PFSK-1 (cell line): ENCODE results near the gene ADGRB3.

ENCODE experiments used
- FOXP2 ChIP-seq: optimal IDR thresholded peaks from 2 replicates; pipeline ENCODE3; 2011; ENCODE audit warnings: borderline replicate concordance, control low read depth, inconsistent platforms; ENCODE audit not compliant: insufficient read depth; ENCODE audit errors: extremely low read length, extremely low read depth
- POLR2AphosphoS5 ChIP-seq: IDR thresholded peaks from 2 replicates; pipeline ENCODE4 v1.6.1; 2012; ENCODE audit warnings: low read depth, mild to moderate bottlenecking, control low read depth, low read length, moderate library complexity
- REST ChIP-seq, 2 experiments: IDR thresholded peaks; 2 replicates each; pipeline versions ENCODE4 v1.6.1 to v1.8.0; 2011 to 2012; ENCODE audit warnings: low read depth in 2 of 2, low read length in 2 of 2, control low read depth in 1 of 2, inconsistent platforms in 1 of 2, mild to moderate bottlenecking in 1 of 2, moderate library complexity in 1 of 2; ENCODE audit not compliant: insufficient read depth in 1 of 2
- SIN3A ChIP-seq: IDR thresholded peaks from 2 replicates; pipeline ENCODE4 v1.6.1; 2012; ENCODE audit warnings: mild to moderate bottlenecking, low read length, moderate library complexity, borderline replicate concordance; ENCODE audit not compliant: insufficient read depth
- TAF1 ChIP-seq: IDR thresholded peaks from 2 replicates; pipeline ENCODE4 v1.6.1; 2012; ENCODE audit warnings: low read length, control low read depth, borderline replicate concordance; ENCODE audit not compliant: insufficient read depth

ADGRB3 gene

GRCh38 chr6:68716620-68717019 is 81.5 kb downstream of the ADGRB3 start:
- no peak for TF ChIP-seq POLR2AphosphoS5
- no peak for TF ChIP-seq SIN3A
- TF ChIP-seq REST (IDR thresholded peaks at IDR 0.05; ENCODE audit: insufficient read depth in 1 of 2, low read depth in 2 of 2, low read length in 2 of 2), result no peak
- TF ChIP-seq TAF1, result no peak
- TF ChIP-seq FOXP2, result no peak

GRCh38 chr6:68718385-68719073 is 83.4 kb downstream of the ADGRB3 start:
- TF ChIP-seq REST (IDR thresholded peaks at IDR 0.05; ENCODE audit: insufficient read depth in 1 of 2, low read depth in 2 of 2, low read length in 2 of 2), result no peak
- no peak for TF ChIP-seq TAF1
- no peak for TF ChIP-seq SIN3A
- no peak for TF ChIP-seq POLR2AphosphoS5
- no peak for TF ChIP-seq FOXP2

- no peak for TF ChIP-seq TAF1
- no peak for TF ChIP-seq POLR2AphosphoS5
- TF ChIP-seq FOXP2, result no peak
- no peak for TF ChIP-seq REST (IDR thresholded peaks at IDR 0.05; ENCODE audit: insufficient read depth in 1 of 2, low read depth in 2 of 2, low read length in 2 of 2)
- no peak for TF ChIP-seq SIN3A
Observed at GRCh38 chr6:68719761-68720160, 84.7 kb downstream of the ADGRB3 start.

- TF ChIP-seq REST (IDR thresholded peaks at IDR 0.05; ENCODE audit: insufficient read depth in 1 of 2, low read depth in 2 of 2, low read length in 2 of 2) (no peak), TAF1 (no peak), POLR2AphosphoS5 (no peak), FOXP2 (no peak), SIN3A (no peak)
Observed at GRCh38 chr6:68722891-68723527, 87.9 kb downstream of the ADGRB3 start.
